Keratinocyte (primary cell): Measurements from ENCODE around the gene KBTBD8. TPM values are rescaled to one million over a fixed set of nuclear protein-coding genes. Genes with fewer than 3 reads are reported as not detected.

Experiments
- DNase-seq: peaks from one replicate; pipeline ENCODE4 v3.0.0-alpha.2; 2011; ENCODE audit warnings: low read depth, missing footprints, low spot score
- FAIRE-seq: peaks from 2 replicates; lab custom pipeline; 2011; peaks lifted over from hg19 to GRCh38; lab: Jason Lieb, UNC
- H2AFZ ChIP-seq: 2 replicates; pipeline ENCODE4 v1.6.0; 2012; ENCODE audit warnings: low read length, control low read depth, inconsistent platforms; ENCODE audit not compliant: control insufficient read depth
- H3K27ac ChIP-seq: 2 replicates; pipeline ENCODE4 v1.5.1; 2011; ENCODE audit warnings: low read length; ENCODE audit not compliant: control insufficient read depth, insufficient read depth
- H3K27me3 ChIP-seq: 3 replicates; pipeline ENCODE4 v1.6.0; 2011; ENCODE audit warnings: low read length; ENCODE audit not compliant: control insufficient read depth, insufficient read depth; ENCODE audit errors: extremely low read depth
- H3K36me3 ChIP-seq, 2 experiments: 2 replicates in 1 of 2; 3 replicates in 1 of 2; pipeline ENCODE4 v1.5.1; 2011; ENCODE audit warnings: low read length in 2 of 2, mild to moderate bottlenecking in 1 of 2; ENCODE audit not compliant: control insufficient read depth in 2 of 2, insufficient read depth in 2 of 2; ENCODE audit errors: extremely low read depth in 1 of 2
- H3K4me1 ChIP-seq: 3 replicates; pipeline ENCODE4 v1.5.1; 2011; ENCODE audit warnings: low read length; ENCODE audit not compliant: control insufficient read depth, insufficient read depth; ENCODE audit errors: extremely low read depth
- H3K4me2 ChIP-seq: 3 replicates; pipeline ENCODE4 v1.6.0; 2011; ENCODE audit warnings: low read depth, low read length; ENCODE audit not compliant: control insufficient read depth, insufficient read depth; ENCODE audit errors: extremely low read depth
- H3K4me3 ChIP-seq, 3 experiments: fragments of 200-600 bp in 1 of 3; sonication (generic) in 1 of 3; 2 replicates in 2 of 3; 3 replicates in 1 of 3; pipeline ENCODE4 v1.5.1; 2011 to 2016; ENCODE audit warnings: low read length in 3 of 3, mild to moderate bottlenecking in 3 of 3, control low read depth in 2 of 3, inconsistent platforms in 1 of 3, low read depth in 1 of 3, mixed read lengths in 1 of 3, mixed run types in 1 of 3, moderate library complexity in 1 of 3; ENCODE audit not compliant: control insufficient read depth in 2 of 3, insufficient read depth in 2 of 3; ENCODE audit errors: extremely low read depth in 1 of 3
- H3K79me2 ChIP-seq: 2 replicates; pipeline ENCODE4 v1.6.0; 2012; ENCODE audit warnings: low read length; ENCODE audit not compliant: control insufficient read depth, insufficient read depth
- H3K9ac ChIP-seq: 3 replicates; pipeline ENCODE4 v1.6.0; 2011; ENCODE audit warnings: low read length; ENCODE audit not compliant: control insufficient read depth, insufficient read depth; ENCODE audit errors: extremely low read depth
- H3K9me1 ChIP-seq: 3 replicates; pipeline ENCODE4 v1.6.0; 2011; ENCODE audit warnings: low read length; ENCODE audit not compliant: control insufficient read depth, insufficient read depth; ENCODE audit errors: extremely low read depth
- H3K9me3 ChIP-seq: 2 replicates; pipeline ENCODE4 v1.5.1; 2012; ENCODE audit warnings: low read depth, low read length; ENCODE audit not compliant: control insufficient read depth
- H4K20me1 ChIP-seq: 3 replicates; pipeline ENCODE4 v1.6.0; 2011; ENCODE audit warnings: low read length; ENCODE audit not compliant: control insufficient read depth, insufficient read depth; ENCODE audit errors: extremely low read depth
- EZH2 ChIP-seq: IDR thresholded peaks from one replicate; pipeline ENCODE4 v1.6.1; 2012; ENCODE audit warnings: inconsistent platforms, mild to moderate bottlenecking, low read length, moderate library complexity
- dilution Hi-C: fragments of 300-500 bp; cut with MboI; formaldehyde crosslinking; loops from one replicate; pipeline ENCODE4 v1.7.0; 2020; ENCODE audit warnings: low sequenced_read_pairs; ENCODE audit not compliant: extremely low pct_ligation_motif_present
- polyA plus RNA-seq, 5 experiments: library from polyadenylated mRNA; depleted of rRNA in 3 of 5; stranded (reverse) in 3 of 5; stranded (forward) in 1 of 5; unstranded in 1 of 5; fragments of >200 nt; gene quantifications; 1 replicate in 1 of 5; 2 replicates in 3 of 5; 3 replicates in 1 of 5; pipeline versions ENCODE4 v1.2.1 to v1.2.3, GENCODE V29; 2011 to 2012; ENCODE audit warnings: missing spikeins in 2 of 5, low read depth in 1 of 5, low replicate concordance in 1 of 5
- TF ChIP-seq, protein P1 (sequence below), 3 experiments: IDR thresholded peaks in 1 of 3; conservative IDR thresholded peaks in 1 of 3; optimal IDR thresholded peaks in 1 of 3; 2 replicates in 2 of 3; 3 replicates in 1 of 3; pipeline versions ENCODE3 to v1.5.1; 2011; ENCODE audit warnings: low read length in 3 of 3, mild to moderate bottlenecking in 3 of 3, moderate library complexity in 2 of 3, control low read depth in 1 of 3, inconsistent platforms in 1 of 3; ENCODE audit not compliant: insufficient read depth in 2 of 3; ENCODE audit errors: extremely low read depth in 1 of 3

KBTBD8 gene
- polyA plus RNA-seq, 1 donor (not counting 4 experiments of a cell fraction or from before 2014, with no cell fraction given), result 7.5 TPM

DNA sequence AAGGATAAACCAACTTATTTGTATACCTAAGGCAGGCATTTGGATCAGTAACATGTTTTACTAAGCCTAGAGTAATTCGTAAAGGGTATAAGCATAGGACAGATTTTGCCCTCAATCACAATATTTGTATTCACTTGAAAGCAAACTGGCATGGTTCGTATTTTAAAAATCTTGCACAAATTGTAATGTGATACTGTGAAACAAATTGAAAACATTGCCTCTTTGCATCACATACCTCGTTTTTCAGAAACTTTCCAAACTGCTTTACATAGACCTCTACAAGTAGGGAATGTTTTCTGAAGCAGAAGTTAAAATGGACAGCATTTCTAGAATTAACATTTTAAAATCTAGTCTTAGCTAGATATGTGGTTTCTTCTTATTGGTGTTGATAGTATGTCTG lies 11.6 kb downstream of the KBTBD8 start:
- dilution Hi-C loops, result no loop called here
- no peak for DNase-seq
- Histone ChIP-seq H3K9me1 (no peaks in the 10 kb centered on the region), H4K20me1 (no peaks in the 10 kb centered on the region), H3K27me3 (no peaks in the 10 kb centered on the region), H3K9me3 (no peaks in the 10 kb centered on the region), H3K4me1 (no peaks in the 10 kb centered on the region), H3K79me2 (peaks cover 8% of the 10 kb centered on the region), H3K27ac (no peak overlapping the region), H3K9ac (no peak overlapping the region), H3K36me3 (peaks cover 0 to 5% of the 10 kb centered on the region in 2 experiments), H3K4me3 (no peak overlapping the region), H3K4me2 (no peak overlapping the region), H2AFZ (no peak overlapping the region)
- no peak for FAIRE-seq
- TF ChIP-seq, protein P1, sequence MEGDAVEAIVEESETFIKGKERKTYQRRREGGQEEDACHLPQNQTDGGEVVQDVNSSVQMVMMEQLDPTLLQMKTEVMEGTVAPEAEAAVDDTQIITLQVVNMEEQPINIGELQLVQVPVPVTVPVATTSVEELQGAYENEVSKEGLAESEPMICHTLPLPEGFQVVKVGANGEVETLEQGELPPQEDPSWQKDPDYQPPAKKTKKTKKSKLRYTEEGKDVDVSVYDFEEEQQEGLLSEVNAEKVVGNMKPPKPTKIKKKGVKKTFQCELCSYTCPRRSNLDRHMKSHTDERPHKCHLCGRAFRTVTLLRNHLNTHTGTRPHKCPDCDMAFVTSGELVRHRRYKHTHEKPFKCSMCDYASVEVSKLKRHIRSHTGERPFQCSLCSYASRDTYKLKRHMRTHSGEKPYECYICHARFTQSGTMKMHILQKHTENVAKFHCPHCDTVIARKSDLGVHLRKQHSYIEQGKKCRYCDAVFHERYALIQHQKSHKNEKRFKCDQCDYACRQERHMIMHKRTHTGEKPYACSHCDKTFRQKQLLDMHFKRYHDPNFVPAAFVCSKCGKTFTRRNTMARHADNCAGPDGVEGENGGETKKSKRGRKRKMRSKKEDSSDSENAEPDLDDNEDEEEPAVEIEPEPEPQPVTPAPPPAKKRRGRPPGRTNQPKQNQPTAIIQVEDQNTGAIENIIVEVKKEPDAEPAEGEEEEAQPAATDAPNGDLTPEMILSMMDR (optimal IDR thresholded peaks at IDR 0.05 in 1 of 3, IDR thresholded peaks at IDR 0.05 in 1 of 3, conservative IDR thresholded peaks at IDR 0.05 in 1 of 3; ENCODE audit: extremely low read depth in 1 of 3, insufficient read depth in 2 of 3, low read length in 3 of 3), result no peak
- no peak for TF ChIP-seq EZH2

DNA sequence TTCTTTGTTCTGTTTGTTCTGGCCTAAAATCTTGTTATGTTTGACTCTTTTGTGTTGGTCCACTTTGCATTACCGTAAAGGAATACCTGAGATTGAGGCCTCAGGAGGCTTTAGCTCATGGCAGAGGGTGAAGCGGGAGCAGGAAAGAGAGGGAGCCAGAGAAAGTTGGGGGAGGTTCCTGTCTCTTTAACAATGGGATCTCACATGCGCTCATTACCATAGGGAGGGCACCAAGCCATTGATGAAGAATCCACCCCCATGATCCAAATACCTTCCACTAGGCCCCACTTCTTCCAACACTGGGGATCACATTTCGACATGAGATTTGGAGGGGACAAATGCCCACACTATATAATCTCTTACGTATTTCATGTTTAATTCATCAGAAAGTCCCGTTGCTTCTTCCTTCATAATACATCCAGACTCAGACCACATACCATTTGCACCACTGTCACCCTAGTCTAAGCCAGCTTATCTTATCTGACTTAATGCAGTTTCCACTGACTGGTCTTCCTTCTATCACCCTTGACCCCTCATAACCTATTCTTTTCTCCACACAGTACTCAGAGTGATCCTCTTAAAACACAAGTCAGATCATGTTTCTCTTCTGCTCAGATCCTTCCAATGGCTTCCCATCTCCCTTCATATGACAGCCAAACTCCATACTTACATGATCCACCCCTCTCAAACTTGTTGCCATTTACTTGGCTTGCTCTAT lies 13.5 kb downstream of the KBTBD8 start:
- Histone ChIP-seq H2AFZ (no peak overlapping the region), H3K9me3 (no peaks in the 10 kb centered on the region), H3K79me2 (no peaks in the 10 kb centered on the region), H3K4me2 (no peak overlapping the region), H3K36me3 (peaks cover 0 to 5% of the 10 kb centered on the region in 2 experiments), H3K9ac (no peak overlapping the region), H3K9me1 (no peaks in the 10 kb centered on the region), H4K20me1 (no peaks in the 10 kb centered on the region), H3K27ac (no peak overlapping the region), H3K4me3 (no peak overlapping the region), H3K27me3 (no peaks in the 10 kb centered on the region), H3K4me1 (no peaks in the 10 kb centered on the region)
- dilution Hi-C loops, result no loop called here
- FAIRE-seq (no peak), DNase-seq (no peak)
- no peak for TF ChIP-seq EZH2
- TF ChIP-seq, protein P1 (optimal IDR thresholded peaks at IDR 0.05 in 1 of 3, IDR thresholded peaks at IDR 0.05 in 1 of 3, conservative IDR thresholded peaks at IDR 0.05 in 1 of 3; ENCODE audit: extremely low read depth in 1 of 3, insufficient read depth in 2 of 3, low read length in 3 of 3), result no peak
